Islet precursor cell (in vitro differentiated cells): ENCODE data around the gene HMG20B.

ENCODE experiments used
- DNase-seq: peaks from one replicate; pipeline ENCODE4 v3.0.0-alpha.2; 2018

HMG20B gene

DNA sequence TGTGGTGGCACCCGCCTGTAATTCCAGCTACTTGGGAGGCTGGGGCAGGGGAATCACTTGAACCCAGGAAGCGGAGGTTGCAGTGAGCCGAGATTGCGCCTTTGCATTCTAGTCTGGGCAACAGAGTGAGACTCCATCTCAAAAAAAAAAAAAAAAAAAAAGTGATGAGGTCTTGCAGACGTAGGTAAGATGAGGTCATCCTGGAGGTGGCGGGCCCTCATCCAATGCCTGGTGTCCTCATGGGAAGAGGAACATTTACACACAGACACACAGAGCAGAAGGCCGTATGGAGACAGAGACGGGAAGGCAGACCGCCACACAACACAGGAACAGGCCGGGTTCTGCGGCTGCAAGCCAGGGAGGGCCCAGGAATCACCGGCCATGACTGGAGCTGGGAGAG, 49.5 kb downstream of the HMG20B start:
- DNase-seq = no peak

DNA sequence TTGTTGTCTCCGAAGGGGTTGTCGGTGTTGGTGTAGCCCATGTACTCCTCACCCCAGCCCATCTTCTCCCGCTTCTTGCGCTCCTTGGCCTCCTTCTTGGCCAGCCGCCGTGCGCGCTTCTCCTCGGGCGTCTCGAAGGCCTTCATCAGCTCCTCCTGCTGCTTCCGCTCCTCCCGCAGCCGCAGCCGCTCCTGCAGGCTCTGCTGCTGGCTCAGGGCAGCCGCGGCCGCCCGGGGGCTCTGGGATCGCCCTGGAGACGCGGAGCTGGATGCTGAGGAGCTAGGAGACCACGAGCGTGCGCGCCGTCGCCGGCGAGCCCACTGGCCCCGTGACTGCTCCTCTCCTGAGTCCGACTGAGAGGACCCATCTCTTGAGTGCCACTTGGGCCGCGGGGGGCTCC, 51.0 kb downstream of the HMG20B start:
- no peak for DNase-seq

DNA sequence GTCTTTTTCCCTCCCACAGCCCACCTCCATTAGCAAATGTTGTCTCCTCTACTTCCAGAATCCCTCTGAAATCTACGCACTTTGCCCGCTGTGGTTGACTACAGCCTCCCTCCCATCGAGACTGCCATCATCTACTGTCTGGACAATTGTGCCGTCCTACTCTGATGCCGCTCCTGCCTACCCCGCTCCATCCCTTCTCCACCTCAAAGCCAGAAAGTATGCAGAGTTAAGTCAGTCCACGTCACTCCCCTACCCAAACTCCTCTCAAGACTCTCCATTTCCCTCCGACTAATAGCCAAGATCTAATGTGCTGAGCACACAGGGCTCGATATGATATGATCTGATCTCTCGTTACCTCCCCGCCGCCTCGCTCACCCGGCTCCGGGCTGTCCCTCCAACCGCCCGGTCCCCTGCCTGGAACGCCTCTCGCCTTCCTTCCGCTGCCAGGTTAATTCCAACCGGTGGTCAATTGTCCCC, 53.3 kb downstream of the HMG20B start:
- DNase-seq = no peak

DNA sequence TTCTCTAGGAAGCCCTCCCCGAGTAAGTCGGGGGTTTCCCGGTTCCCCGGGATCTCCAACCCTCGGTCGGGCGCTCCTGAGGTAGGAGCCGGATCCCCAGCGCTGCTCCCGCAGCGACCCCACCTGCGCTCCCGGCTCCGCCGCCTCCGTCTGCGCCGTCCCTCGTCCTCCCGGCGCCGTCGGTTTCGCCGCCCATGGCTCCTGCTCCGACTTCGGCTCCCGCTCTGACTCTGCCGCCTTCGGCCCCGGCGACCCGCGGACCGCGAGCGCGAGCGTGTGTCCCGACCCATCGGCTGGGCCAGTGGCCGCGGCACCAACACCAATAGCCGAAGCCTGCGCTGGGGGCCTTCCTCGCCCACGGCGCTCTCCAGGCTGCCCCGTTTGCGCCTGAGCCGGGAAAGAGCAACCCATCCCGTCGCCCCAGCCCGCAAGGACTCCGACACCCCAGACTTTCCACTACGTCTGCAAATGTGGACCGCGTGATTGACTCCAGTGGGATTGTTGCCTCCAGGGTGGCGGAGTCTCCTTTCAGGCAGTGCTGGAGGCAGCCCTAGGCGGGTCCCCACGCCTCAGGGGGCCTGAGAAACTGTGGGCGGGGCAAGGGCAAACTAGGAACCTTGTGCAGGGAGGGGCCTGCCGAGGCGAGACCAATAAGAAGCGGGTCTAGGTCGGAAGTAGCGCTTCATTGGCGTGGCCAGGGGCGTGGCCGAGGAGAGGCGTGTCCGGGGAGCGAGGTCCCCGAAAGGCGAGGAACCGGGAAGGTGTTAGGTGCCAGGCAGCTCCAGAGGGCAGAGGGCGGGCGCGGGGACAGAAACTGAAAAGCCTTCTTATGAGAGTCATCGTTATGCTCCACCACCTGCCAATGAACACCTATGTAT, 54.0 kb downstream of the HMG20B start, which contains the start of gene CACTIN:
Gene CACTIN (minus strand): TSS at position 318 of the 878 bp plus-strand sequence. CDS start 28 bp downstream, at position 290.
- DNase-seq = peak; percentile 98

DNA sequence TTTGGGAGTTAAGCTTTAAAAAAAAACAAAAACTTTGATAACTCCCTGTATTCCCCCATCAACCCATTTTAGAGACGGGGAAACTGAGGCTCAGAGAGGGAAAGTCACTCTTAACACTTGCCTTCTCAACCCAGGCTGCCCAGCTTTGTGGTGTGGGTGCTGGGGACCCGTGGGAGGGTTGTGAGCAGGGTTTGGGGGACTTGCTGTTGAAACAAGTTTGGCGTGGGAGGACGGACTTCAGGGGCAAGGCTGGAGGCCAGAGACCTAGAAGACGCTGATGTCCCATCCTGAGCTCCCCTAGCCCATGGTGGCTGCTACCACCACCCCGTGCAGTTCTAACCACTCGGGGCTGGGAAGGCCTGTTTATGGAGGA, 54.6 kb downstream of the HMG20B start:
- DNase-seq = no peak
